OCI-LY1 (cell line): ENCODE data around the gene ARHGEF28.

ENCODE experiments used
- H2AFZ ChIP-seq: fragments of 200-600 bp; sonication (generic), shearing (Covaris generic); 2 replicates; pipeline ENCODE4 v1.6.0; 2014; ENCODE audit warnings: antibody characterized with exemption, mild to moderate bottlenecking, low read length
- H3F3A ChIP-seq: fragments of 200-600 bp; sonication (generic), shearing (Covaris generic); 2 replicates; pipeline ENCODE4 v1.6.0; 2014; ENCODE audit warnings: mild to moderate bottlenecking, antibody characterized with exemption, low read length, moderate library complexity; ENCODE audit not compliant: insufficient read depth
- H3K27ac ChIP-seq: fragments of 200-600 bp; sonication (generic); 2 replicates; pipeline ENCODE4 v1.5.1; 2014; ENCODE audit warnings: low read length, mixed run types, mild to moderate bottlenecking, low read depth; ENCODE audit not compliant: poor library complexity, severe bottlenecking
- H3K27me3 ChIP-seq: fragments of 200-600 bp; sonication (generic); 2 replicates; pipeline ENCODE4 v1.6.0; 2014; ENCODE audit warnings: antibody characterized with exemption, mild to moderate bottlenecking, low read length, moderate library complexity; ENCODE audit not compliant: insufficient read depth
- H3K36me3 ChIP-seq: fragments of 200-600 bp; sonication (generic); 2 replicates; pipeline ENCODE4 v1.6.1; 2014; ENCODE audit warnings: mild to moderate bottlenecking, antibody characterized with exemption, low read length, moderate library complexity, mixed read lengths; ENCODE audit not compliant: insufficient read depth
- H3K4me1 ChIP-seq: fragments of 200-600 bp; sonication (generic); 2 replicates; pipeline ENCODE4 v1.5.1; 2014; ENCODE audit warnings: mild to moderate bottlenecking, low read length, moderate library complexity; ENCODE audit not compliant: insufficient read depth, severe bottlenecking
- H3K4me2 ChIP-seq: fragments of 200-600 bp; sonication (generic), shearing (Covaris generic); 2 replicates; pipeline ENCODE4 v1.6.1; 2014; ENCODE audit warnings: low read length
- H3K4me3 ChIP-seq: fragments of 200-600 bp; sonication (generic); 2 replicates; pipeline ENCODE4 v1.5.1; 2014; ENCODE audit warnings: low read length, low read depth, mild to moderate bottlenecking, mixed read lengths; ENCODE audit not compliant: poor library complexity, severe bottlenecking
- H3K79me2 ChIP-seq: fragments of 200-600 bp; shearing (Covaris generic); 2 replicates; pipeline ENCODE4 v1.6.1; 2016; ENCODE audit warnings: mixed run types, low read length, mixed read lengths; ENCODE audit not compliant: insufficient read depth
- H3K9ac ChIP-seq: fragments of 200-600 bp; sonication (generic), shearing (Covaris generic); 2 replicates; pipeline ENCODE4 v1.6.1; 2014; ENCODE audit warnings: mild to moderate bottlenecking, low read length, mixed read lengths
- H3K9me2 ChIP-seq: fragments of 200-600 bp; sonication (generic), shearing (Covaris generic); 2 replicates; pipeline ENCODE4 v1.6.1; 2014; ENCODE audit warnings: low read depth, mild to moderate bottlenecking, low read length, mixed read lengths
- H3K9me3 ChIP-seq: fragments of 200-600 bp; shearing (Covaris generic); 2 replicates; pipeline ENCODE4 v1.6.1; 2014; ENCODE audit warnings: low read length, mixed read lengths
- H4K20me1 ChIP-seq: fragments of 200-600 bp; sonication (generic), shearing (Covaris generic); 2 replicates; pipeline ENCODE4 v1.6.0; 2016; ENCODE audit warnings: mild to moderate bottlenecking, low read length; ENCODE audit not compliant: insufficient read depth
- CTCF ChIP-seq: fragments of 200-600 bp; sonication (generic), shearing (Covaris generic); IDR thresholded peaks from 2 replicates; pipeline ENCODE4 v1.5.1; 2017; ENCODE audit warnings: mild to moderate bottlenecking, antibody characterized with exemption, low read length, moderate library complexity, mixed read lengths
- EZH2 ChIP-seq: fragments of 200-600 bp; sonication (generic), shearing (Covaris generic); IDR thresholded peaks from 2 replicates; pipeline ENCODE4 v1.8.0; 2017; ENCODE audit warnings: borderline replicate concordance, mixed run types, mild to moderate bottlenecking, antibody characterized with exemption, low read length, moderate library complexity, mixed read lengths

ARHGEF28 gene

GRCh38 chr5:73908395-73908794, 282.4 kb downstream of the ARHGEF28 start:
- Histone ChIP-seq H4K20me1 (no peaks in the 10 kb centered on the region), H3K9ac (no peak overlapping the region), H3K4me2 (no peak overlapping the region), H3K36me3 (no peaks in the 10 kb centered on the region), H3K9me3 (no peaks in the 10 kb centered on the region), H3K9me2 (no peaks in the 10 kb centered on the region), H3K79me2 (no peaks in the 10 kb centered on the region), H3K4me1 (no peaks in the 10 kb centered on the region), H3F3A (no peaks in the 10 kb centered on the region), H2AFZ (no peak overlapping the region), H3K4me3 (no peak overlapping the region), H3K27me3 (no peaks in the 10 kb centered on the region), H3K27ac (no peak overlapping the region)
- TF ChIP-seq CTCF (no peak), EZH2 (no peak)

GRCh38 chr5:73908846-73909245, 282.9 kb downstream of the ARHGEF28 start:
- no peak overlapping the region for H3K27ac ChIP-seq
- H3K4me1 ChIP-seq, result no peaks in the 10 kb centered on the region
- H3F3A ChIP-seq, result no peaks in the 10 kb centered on the region
- no peaks in the 10 kb centered on the region for H3K9me3 ChIP-seq
- no peaks in the 10 kb centered on the region for H3K36me3 ChIP-seq
- no peaks in the 10 kb centered on the region for H3K79me2 ChIP-seq
- no peaks in the 10 kb centered on the region for H3K9me2 ChIP-seq
- no peak overlapping the region for H3K4me2 ChIP-seq
- no peak overlapping the region for H2AFZ ChIP-seq
- H3K4me3 ChIP-seq, result no peak overlapping the region
- no peak for TF ChIP-seq CTCF
- TF ChIP-seq EZH2, result no peak
- no peaks in the 10 kb centered on the region for H4K20me1 ChIP-seq
- H3K9ac ChIP-seq, result no peak overlapping the region
- H3K27me3 ChIP-seq, result no peaks in the 10 kb centered on the region

GRCh38 chr5:73909474-73909873, 283.5 kb downstream of the ARHGEF28 start:
- Histone ChIP-seq H3F3A (no peaks in the 10 kb centered on the region), H3K79me2 (no peaks in the 10 kb centered on the region), H3K27ac (no peak overlapping the region), H3K27me3 (no peaks in the 10 kb centered on the region), H3K9me2 (no peaks in the 10 kb centered on the region), H3K4me1 (no peaks in the 10 kb centered on the region), H3K36me3 (no peaks in the 10 kb centered on the region), H3K9ac (no peak overlapping the region), H3K9me3 (no peaks in the 10 kb centered on the region), H3K4me3 (no peak overlapping the region), H3K4me2 (no peak overlapping the region), H4K20me1 (no peaks in the 10 kb centered on the region), H2AFZ (no peak overlapping the region)
- TF ChIP-seq EZH2 (no peak), CTCF (no peak)
